T-helper 1 cell treated with Interleukin-12 subunit alpha and Interleukin-12 subunit beta and Interleukin-4 antibody, amounts not matched to agents 30 μg/mL and 1 μg/mL, for 36 hours (primary cell): ENCODE measurements around the gene STK32C.
"Not testable (repeated sequence)": the region's sequence is repeated elsewhere in the genome, so short reads cannot be mapped to it uniquely, and the experiment has no call there.

ENCODE experiments used
- H3K27ac Mint-ChIP-seq: one replicate; pipeline ENCODE4 v1.8.0; 2021; ENCODE audit warnings: mild to moderate bottlenecking, mixed read lengths
- H3K27me3 Mint-ChIP-seq: one replicate; pipeline ENCODE4 v1.8.0; 2021; ENCODE audit warnings: low read depth, mixed read lengths
- H3K36me3 Mint-ChIP-seq: one replicate; pipeline ENCODE4 v1.8.0; 2021; ENCODE audit warnings: low read depth, mixed read lengths
- H3K4me1 Mint-ChIP-seq: one replicate; pipeline ENCODE4 v1.8.0; 2021; ENCODE audit warnings: low read depth, mixed read lengths
- H3K4me3 Mint-ChIP-seq: one replicate; pipeline ENCODE4 v1.8.0; 2021; ENCODE audit warnings: mild to moderate bottlenecking, moderate library complexity, mixed read lengths
- H3K9me3 Mint-ChIP-seq: one replicate; pipeline ENCODE4 v1.8.0; 2021; ENCODE audit warnings: mixed read lengths

The STK32C gene

DNA sequence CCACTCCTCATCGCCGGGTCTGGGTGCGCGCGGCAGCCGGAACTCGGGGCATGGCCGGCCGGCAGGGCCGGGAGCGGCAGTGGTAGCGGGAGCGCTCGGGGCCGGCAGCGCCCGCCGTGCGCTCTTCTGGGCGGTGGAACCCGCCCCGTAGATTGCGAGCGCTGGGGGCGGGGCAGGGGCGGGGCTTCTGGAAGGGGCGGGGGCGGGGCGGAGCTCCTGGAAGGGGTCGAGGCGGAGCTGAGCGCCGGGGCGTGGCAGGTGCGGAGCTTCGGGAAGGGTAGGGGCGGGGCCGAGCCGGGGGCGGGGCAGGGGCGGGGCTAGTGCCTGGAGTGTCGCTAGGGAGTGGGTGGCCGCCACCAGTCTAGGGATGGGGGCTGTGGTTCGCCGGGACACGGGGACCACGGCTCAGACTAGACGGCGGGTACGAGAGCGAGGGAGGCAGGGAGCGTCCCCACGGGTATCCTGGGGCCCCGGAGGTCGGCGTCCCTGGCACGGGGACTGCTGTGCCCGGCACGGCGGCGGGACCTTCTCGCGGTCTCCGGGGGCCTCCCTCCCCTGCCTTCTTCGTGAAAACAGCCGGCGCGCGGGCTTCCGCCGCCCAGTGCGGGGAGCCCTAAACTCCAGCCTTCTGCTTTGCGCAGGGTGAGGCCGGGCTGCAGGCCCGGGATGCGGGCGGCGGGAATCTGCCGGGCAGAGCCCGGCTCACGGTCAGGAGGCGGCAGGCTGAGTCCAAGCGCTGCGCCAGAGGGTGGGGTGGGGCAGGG is at the start of gene STK32C:
TSS of gene STK32C (minus strand) at position 128 of the 764 bp plus-strand sequence. CDS start at position 11, 117 bp downstream.
- Mint-ChIP-seq H3K4me3 (peak within 1 kb of the TSS; percentile 82), H3K27ac (no peak within 1 kb of the TSS), H3K9me3 (no peaks in the 10 kb centered on the region), H3K36me3 (no peaks in the 10 kb centered on the region), H3K27me3 (peaks cover 43% of the 10 kb centered on the region), H3K4me1 (peaks cover 3% of the 10 kb centered on the region)

DNA sequence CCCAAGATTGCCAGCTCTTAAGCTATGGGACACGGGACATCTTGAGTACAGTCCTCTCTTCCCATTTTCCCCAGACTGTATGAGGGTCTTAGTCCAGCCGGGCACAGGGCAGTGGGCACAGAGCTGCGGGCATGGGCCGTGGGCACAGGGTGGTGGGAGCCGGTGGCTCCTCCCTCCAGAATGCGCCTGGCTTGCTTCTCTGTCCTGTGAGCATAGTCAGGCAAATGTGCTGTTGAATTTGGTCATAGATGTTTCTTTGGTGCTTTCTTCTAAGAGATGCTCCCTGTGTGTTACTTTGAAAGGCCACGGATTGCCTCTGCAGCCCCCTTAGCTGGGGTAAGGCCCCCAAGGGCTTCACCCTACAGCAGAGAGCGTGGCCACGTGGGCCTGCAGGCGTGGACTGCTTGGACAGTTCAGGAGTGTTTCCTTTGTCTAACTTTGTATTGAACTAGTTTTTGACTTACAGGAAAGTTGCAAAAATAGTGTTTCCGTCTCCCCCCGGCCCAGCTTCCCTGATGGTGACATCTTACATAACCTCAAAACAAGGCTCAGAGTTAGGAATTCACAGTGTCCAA is 49.0 kb upstream of the STK32C start:
- H3K27ac Mint-ChIP-seq = no peak overlapping the region
- H3K4me1 Mint-ChIP-seq = no peaks in the 10 kb centered on the region
- no peak overlapping the region for H3K4me3 Mint-ChIP-seq
- H3K36me3 Mint-ChIP-seq = no peaks in the 10 kb centered on the region
- no peaks in the 10 kb centered on the region for H3K9me3 Mint-ChIP-seq
- no peaks in the 10 kb centered on the region for H3K27me3 Mint-ChIP-seq

- Mint-ChIP-seq H3K36me3 (no peaks in the 10 kb centered on the region), H3K27ac (no peak overlapping the region), H3K9me3 (no peaks in the 10 kb centered on the region), H3K4me1 (no peaks in the 10 kb centered on the region), H3K4me3 (no peak overlapping the region), H3K27me3 (no peaks in the 10 kb centered on the region)
Measured at GRCh38 chr10:132355754-132356153, 48.0 kb upstream of the STK32C start.

- Mint-ChIP-seq H3K9me3 (no peaks in the 10 kb centered on the region), H3K4me3 (no peak overlapping the region), H3K4me1 (no peaks in the 10 kb centered on the region), H3K27ac (no peak overlapping the region), H3K27me3 (no peaks in the 10 kb centered on the region), H3K36me3 (no peaks in the 10 kb centered on the region)
Measured at GRCh38 chr10:132355297-132355696, 47.5 kb upstream of the STK32C start.

DNA sequence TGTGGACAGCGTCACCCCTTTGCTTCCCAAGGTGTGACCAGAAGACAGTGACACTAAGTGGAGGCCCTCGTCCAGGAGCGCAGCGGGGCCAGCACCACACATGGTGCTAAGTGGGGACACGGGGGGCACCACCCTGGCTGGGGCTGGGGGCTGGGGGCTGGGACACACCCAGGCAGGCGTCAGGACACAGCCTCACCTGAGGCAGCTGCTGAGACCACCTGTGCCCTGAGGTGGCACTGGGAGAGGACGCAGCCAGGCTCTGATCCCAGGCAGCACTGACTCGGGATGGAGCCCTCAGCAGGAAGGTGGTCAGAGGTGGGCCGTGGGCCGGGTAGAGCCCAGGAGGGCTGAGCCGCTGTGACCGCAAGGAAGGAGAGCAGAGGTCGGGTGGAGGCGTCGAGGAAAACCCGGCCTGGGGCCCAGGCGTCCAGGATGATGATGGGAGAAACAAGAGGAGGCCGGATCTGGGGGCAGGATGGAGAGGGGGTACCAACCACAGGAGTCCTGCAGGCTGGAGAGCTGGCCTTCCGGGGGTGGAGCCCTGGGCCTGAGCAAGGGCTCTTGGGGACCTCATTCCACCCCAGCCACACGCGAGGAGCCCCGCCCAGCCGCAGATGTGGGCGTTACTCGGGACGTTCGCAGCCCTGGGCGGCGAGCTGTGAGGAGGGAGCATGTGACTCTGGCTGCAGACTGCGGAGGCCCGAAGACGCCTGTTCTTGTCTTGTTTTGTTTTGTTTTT is 46.8 kb upstream of the STK32C start:
- H3K9me3 Mint-ChIP-seq = no peaks in the 10 kb centered on the region
- no peaks in the 10 kb centered on the region for H3K27me3 Mint-ChIP-seq
- H3K4me3 Mint-ChIP-seq = no peak overlapping the region
- no peaks in the 10 kb centered on the region for H3K36me3 Mint-ChIP-seq
- H3K4me1 Mint-ChIP-seq = no peaks in the 10 kb centered on the region
- no peak overlapping the region for H3K27ac Mint-ChIP-seq

DNA sequence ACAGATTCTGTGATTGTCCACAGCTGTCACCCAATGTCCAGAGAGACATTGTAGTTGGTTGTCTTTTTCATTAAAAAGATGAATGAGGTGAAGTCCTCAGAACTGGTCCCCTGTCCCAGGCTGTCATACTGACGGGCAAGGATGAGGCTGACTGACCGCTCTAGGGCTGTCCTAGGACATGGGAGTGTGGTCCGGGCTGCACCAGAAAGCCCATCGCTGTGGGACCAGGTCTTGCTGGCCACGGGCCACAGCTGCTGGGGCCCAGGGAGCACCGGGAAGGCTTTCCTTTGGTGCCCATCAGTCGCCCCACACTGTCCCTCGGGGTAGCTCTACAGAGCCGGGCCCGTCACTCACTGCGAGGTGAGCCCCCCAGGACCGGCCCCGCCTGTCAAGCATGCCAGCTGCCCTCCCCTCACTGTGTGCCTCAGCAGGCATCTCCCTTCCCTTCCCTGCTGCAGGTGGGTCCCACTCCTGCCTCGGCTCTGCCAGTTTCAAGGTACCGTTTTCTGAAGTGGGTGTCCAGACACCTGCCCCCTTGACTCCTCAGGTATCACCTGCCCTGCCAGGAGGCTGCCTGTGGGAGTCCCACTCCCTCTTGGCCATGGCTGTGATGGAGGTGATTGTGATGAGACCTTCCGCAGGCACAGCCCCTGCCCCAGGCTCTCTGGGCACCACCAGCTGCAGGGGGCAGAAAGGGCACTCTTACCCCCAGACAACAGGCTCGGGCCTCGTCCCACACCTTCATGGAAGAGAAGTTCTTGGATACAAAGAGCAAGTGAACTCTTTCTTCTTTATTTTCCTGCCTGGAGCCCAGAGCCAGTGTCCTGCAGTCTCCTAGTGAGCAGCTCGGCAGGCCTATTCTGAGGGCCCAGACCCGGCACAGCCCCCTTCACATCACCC is 46.0 kb upstream of the STK32C start:
- Mint-ChIP-seq H3K4me1 (no peaks in the 10 kb centered on the region), H3K4me3 (no peak overlapping the region), H3K27ac (no peak overlapping the region), H3K27me3 (no peaks in the 10 kb centered on the region), H3K9me3 (no peaks in the 10 kb centered on the region), H3K36me3 (no peaks in the 10 kb centered on the region)

DNA sequence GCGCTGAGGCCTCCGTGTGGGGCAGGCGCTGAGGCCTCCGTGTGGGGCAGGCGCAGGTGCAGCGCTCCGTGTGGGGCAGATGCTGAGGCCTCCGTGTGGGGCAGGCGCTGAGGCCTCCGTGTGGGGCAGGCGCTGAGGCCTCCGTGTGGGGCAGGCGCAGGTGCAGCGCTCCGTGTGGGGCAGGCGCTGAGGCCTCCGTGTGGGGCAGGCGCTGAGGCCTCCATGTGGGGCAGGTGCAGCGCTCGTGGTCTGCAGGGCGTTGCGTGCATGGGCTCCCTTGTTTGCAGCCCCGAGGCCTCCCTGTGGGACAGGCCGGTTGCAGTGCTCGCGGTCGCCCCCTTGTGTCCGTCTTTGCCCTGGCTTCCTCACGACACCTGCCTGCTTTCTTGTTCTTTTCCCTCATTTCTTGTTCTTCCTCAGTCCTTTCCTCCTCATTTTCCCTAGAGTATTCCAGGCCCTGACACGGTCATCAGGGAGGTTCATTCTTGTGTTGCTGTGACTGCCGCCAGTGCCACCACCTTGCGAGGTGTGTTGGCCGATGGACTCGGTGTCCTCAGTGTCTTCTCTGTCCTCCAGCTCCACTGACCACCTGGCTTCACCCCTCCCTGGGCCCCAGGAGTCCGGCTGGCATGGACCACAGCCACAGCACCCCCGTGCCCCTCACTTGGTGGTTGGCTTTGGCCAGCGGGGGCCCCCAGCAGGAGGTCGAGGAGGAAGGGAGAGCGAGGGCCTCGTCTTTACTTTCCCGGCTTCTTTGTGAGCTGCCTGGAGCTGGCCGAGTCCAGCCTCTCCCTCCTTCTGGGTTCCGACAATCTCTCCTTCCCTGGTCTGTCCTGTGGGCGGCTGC is 44.9 kb upstream of the STK32C start:
- not testable (repeated sequence) for H3K9me3 Mint-ChIP-seq, H3K4me1 Mint-ChIP-seq, H3K36me3 Mint-ChIP-seq, H3K27me3 Mint-ChIP-seq, H3K4me3 Mint-ChIP-seq, H3K27ac Mint-ChIP-seq

DNA sequence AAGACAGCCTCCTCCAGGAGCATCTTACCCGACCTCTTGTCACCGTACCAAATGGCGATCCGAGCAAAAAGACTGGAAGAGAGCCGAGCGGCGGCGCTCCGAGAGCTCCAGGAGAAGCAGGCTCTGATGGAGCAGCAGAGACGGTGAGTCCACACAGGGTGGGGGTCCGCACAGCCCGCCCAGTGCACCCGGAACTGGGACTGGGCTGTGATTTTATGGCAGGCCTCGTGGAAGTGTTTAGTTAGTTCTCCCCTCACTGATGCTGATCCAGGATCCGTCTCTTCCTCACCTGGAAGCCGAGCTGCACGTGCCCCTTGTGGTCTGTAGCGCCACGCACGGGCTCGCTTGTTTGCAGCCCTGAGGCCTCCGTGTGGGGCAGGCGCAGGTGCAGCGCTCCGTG is 43.9 kb upstream of the STK32C start:
- no peak overlapping the region for H3K27ac Mint-ChIP-seq
- H3K4me3 Mint-ChIP-seq = no peak overlapping the region
- H3K27me3 Mint-ChIP-seq = no peaks in the 10 kb centered on the region
- no peaks in the 10 kb centered on the region for H3K4me1 Mint-ChIP-seq
- no peaks in the 10 kb centered on the region for H3K9me3 Mint-ChIP-seq
- H3K36me3 Mint-ChIP-seq = no peaks in the 10 kb centered on the region

DNA sequence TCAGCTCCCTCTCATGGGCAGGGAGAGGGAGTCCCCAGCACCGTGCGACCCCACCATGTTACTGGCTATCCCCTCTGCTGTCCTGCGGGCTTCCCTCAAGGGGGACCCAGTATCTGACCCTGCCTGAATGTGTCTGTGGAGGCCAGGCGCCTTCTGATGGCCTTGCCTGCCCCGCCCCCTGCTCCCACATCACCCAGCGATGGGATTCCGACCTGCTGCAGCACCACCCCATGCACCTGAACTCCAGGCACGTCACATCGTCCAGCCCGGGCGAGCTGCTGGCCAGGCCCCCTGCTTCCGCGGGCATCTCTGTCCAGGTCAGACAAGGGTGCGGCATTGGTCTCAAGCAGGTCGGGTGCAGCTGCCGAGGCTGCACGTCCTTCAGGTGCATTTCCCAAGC is 43.2 kb upstream of the STK32C start:
- Mint-ChIP-seq H3K9me3 (no peaks in the 10 kb centered on the region), H3K27ac (no peak overlapping the region), H3K4me3 (no peak overlapping the region), H3K4me1 (no peaks in the 10 kb centered on the region), H3K36me3 (no peaks in the 10 kb centered on the region), H3K27me3 (no peaks in the 10 kb centered on the region)

GRCh38 chr10:132350391-132350790 is 42.6 kb upstream of the STK32C start:
- H3K4me1 Mint-ChIP-seq = no peaks in the 10 kb centered on the region
- no peak overlapping the region for H3K4me3 Mint-ChIP-seq
- H3K9me3 Mint-ChIP-seq = no peaks in the 10 kb centered on the region
- no peak overlapping the region for H3K27ac Mint-ChIP-seq
- no peaks in the 10 kb centered on the region for H3K27me3 Mint-ChIP-seq
- H3K36me3 Mint-ChIP-seq = no peaks in the 10 kb centered on the region

DNA sequence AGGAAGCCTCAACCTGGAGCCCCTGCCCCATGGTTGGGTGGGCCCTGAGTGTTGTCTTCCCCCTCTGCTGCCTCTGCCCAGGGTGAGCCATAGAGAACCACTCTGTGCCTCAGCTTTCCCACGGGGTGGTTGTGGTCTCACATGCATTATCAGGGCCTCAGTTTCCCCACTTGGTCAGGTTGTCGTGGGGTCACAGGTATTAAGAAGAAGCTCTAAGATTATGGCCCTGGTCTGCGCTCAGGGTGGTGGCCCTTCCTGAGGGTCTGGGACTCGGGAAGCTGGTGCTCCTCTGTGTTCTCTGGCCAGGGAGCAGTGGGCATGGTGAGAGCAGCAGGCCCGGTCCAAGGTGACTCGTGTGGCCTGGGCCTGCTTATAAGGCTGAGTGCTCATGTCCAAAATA is 42.0 kb upstream of the STK32C start:
- Mint-ChIP-seq H3K27ac (no peak overlapping the region), H3K9me3 (no peaks in the 10 kb centered on the region)

DNA sequence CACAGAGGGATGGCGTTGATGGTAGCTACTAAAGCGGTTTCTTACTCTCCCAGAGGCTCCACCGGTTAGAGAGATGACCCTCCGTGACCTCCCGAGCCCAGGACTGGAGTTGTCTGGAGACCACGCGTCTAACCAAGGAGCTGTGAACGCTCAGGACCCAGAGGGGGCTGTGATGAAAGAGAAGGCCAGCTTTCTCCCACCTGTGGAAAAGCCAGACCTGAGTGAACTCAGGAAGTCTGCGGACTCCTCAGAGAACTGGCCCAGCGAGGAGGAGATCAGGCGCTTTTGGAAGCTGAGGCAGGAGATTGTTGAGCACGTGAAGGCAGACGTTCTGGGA is 40.1 kb upstream of the STK32C start:
- Mint-ChIP-seq H3K4me3 (no peak overlapping the region), H3K9me3 (no peaks in the 10 kb centered on the region), H3K36me3 (no peaks in the 10 kb centered on the region), H3K4me1 (no peaks in the 10 kb centered on the region), H3K27me3 (no peaks in the 10 kb centered on the region), H3K27ac (no peak overlapping the region)

More for the DNA sequence above, 42.0 kb upstream of the STK32C start:
- no peaks in the 10 kb centered on the region for H3K27me3 Mint-ChIP-seq
- no peak overlapping the region for H3K4me3 Mint-ChIP-seq
- no peaks in the 10 kb centered on the region for H3K36me3 Mint-ChIP-seq
- no peaks in the 10 kb centered on the region for H3K4me1 Mint-ChIP-seq

DNA sequence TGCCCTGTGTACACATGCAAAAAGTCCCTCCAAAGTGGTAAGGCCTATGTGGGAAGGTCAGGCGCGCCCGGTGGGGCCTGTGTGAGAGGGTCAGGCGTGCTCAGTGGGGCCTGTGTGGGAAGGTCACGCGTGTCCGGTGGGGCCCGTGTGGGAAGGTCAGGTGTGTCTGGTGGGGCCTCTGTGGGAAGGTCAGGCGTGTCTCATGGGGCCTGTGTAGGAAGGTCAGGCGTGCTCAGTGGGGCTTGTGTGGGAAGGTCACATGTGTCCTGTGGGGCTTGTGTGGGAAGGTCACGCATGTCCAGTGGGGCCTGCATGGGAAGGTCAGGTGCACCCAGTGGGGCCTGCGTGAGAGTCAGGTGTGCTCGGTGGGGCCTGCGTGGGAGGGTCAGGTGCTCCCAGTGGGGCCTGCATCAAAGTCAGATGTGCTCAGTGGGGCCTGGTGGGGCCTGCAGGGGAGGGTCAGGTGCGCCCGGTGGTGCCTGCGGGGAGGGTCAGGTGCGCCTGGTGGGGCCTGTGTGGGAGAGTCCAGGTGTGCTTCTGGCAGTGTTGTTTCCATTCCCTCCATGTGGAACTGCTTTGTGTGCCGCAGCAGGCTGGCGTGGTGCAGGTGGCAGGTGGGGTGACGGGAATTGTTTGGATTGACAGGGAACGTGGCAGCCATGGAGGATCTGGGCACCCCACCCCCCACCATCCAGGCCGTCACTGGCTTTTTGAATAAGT is 39.6 kb upstream of the STK32C start:
- Mint-ChIP-seq H3K36me3 (no peaks in the 10 kb centered on the region), H3K27ac (no peak overlapping the region), H3K27me3 (no peaks in the 10 kb centered on the region), H3K4me3 (no peak overlapping the region), H3K9me3 (no peaks in the 10 kb centered on the region), H3K4me1 (no peaks in the 10 kb centered on the region)
